ENCODE measurements around the gene LIMS3. TPM values are rescaled to one million over a fixed set of nuclear protein-coding genes. Genes with fewer than 3 reads are reported as not detected.
"Not testable (repeated sequence)": the region's sequence is repeated elsewhere in the genome, so short reads cannot be mapped to it uniquely, and the experiment has no call there.

Gene LIMS3
- total RNA-seq, 1 donor from 2014 or later: 1.1 TPM

DNA sequence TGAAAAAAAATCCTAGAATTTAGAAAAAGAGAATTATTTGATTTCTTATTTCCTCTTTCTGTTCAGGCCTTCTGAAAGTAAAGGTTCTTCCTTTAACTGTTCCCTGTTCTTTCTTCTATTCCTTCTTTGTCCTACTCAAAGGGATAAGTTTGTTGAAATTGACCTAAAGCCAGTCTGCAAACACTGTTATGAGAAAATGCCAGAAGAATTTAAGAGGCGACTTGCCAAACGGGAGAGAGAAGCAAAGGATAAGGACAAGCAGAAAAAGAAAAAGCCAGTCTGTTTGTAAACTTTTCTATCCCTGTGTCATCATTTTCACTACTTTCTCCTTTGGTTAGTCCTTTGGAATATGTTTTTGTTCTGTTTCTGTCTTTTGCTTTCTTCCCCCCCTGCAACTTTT lies 26.0 kb downstream of the LIMS3 start:
- DNase-seq (ENCODE audit: low spot score): not testable (repeated sequence)

DNA sequence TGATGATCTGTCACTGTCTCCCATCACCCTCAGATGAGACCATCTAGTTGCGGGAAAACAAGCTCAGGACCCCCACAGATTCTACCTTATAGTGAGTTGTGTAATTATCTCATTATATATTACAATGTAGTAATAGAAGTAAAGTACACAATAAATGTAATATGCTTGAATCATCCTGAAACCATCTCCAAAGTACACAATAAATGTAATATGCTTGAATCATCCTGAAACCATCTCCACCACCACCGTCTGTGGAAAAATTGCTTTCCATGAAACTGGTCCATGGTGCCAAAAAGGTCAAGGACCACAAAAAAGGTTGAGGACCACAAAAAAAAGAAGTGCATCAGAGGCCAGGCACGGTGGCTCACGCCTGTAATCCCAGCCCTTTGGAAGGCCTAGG lies 29.3 kb downstream of the LIMS3 start:
- not testable (repeated sequence) for DNase-seq (ENCODE audit: low spot score)

DNA sequence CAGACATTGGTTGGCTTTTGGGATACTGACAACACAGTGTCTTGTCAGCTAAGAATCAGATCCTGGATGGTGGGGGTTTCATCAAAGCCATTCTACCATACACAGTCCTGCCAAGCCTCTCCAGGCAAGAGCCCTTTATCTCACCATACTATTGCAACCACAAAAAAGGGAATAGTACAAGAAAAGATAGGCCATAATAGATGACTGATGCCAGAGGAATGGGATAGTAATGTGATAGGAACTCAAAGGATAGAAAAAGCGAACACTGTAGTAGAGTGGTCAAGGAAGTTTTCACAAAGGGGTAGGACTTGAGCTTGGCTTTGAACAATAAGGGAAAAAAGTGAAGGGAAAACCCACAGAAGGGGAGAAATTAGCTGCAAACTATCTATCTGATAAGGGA lies 30.7 kb downstream of the LIMS3 start:
- not testable (repeated sequence) for DNase-seq (ENCODE audit: low spot score)

DNA sequence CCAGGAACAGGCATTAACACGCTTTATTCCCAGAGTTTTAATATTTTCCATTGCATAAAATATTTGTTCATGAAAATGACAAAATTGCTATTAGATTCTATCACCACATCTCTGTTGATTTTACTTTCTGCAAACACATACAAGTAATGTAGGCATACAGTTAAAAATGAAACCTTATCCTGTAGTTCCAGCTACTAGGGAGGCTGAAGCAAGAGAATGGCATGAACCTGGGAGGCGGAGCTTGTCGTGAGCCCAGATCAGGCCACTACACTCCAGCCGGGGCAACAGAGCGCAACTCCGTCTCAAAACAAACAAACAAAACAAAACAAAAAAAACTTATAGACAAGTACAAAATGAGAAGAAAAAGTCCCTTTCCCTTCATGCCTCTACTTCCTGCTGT lies 38.0 kb downstream of the LIMS3 start:
- DNase-seq (ENCODE audit: low spot score): not testable (repeated sequence)

DNA sequence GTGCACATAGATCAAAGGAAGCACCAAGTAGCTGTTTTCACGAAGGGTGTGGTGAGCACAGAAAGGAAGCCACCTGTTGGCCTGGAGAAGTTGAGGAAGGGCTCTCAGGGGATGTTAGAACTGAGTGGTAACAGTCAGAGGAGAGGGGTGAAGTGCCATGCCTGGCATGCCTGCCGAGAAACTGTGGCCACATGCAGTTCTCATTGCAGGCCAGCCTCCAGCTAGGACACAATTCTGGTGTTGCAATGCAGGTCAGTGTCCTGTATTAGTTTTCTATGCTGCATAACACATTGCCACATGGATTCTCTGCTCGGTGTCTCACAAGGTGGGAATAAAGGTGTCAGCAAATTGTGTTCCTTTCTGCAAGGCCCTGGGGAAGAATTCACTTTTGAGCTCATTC lies 46.9 kb downstream of the LIMS3 start:
- DNase-seq (ENCODE audit: low spot score): not testable (repeated sequence)

DNA sequence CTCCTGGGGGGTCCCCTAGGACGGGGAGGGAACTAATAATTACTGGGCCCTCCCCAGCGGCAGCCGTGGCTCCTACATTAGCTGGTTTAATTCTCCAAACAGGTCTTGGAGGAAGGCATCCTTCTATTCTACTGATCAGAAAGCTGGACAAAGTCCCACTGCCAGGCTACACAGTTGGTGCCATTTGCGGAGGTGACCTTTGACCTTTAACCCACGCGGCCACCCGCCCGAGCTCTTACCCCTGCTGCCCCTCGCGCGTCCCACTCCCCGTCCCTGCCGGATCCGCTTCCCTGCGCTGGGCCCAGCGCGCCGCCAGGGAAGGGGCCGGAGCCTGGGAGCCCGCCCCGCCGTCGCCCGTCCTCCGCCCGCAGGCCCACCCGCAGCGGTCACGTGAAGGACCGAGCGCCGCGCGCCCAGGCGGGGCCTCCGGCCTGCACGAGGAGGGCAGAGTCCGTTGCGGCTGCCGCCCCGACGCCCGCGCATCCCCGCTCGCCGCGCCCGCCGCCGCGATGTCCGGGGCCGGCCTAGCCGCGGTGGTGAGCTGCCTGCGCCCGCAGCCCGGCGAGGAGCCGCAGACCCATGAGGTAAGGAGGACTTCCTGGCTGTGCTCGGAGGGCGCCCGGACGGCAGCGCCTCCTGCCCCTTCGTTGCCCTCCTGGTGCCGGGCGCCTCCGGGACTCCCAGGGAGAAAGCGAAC lies 48.9 kb downstream of the LIMS3 start:
- not testable (repeated sequence) for DNase-seq (ENCODE audit: low spot score)

DNA sequence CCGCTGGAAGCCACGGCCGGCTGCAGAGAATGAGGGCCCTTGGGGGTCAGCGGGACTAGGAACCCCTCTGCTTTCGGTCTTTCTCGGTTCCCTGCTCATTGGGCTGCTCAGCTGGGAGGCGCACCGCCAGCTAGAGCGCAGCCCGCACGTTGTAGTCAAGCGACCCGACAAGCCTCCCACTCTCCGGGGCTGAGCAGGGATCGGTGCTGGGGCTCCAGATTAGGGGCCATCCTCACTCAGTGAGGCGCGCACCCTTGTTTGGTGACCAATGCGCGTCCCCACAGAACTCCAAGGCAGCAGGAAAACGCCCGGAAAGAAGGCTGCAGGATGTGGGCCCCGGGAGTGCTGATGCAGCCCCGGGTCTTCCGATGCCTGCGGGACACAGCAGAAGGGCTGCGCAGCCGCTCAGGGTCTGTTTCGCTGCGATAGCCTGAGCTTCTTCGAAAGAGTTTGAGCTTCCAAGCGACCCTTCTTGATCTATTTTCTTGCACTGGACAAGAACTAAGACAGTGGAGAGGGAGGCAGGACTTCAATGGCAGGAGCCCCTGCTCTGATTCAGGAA lies 49.6 kb downstream of the LIMS3 start:
- not testable (repeated sequence) for DNase-seq (ENCODE audit: low spot score)

DNA sequence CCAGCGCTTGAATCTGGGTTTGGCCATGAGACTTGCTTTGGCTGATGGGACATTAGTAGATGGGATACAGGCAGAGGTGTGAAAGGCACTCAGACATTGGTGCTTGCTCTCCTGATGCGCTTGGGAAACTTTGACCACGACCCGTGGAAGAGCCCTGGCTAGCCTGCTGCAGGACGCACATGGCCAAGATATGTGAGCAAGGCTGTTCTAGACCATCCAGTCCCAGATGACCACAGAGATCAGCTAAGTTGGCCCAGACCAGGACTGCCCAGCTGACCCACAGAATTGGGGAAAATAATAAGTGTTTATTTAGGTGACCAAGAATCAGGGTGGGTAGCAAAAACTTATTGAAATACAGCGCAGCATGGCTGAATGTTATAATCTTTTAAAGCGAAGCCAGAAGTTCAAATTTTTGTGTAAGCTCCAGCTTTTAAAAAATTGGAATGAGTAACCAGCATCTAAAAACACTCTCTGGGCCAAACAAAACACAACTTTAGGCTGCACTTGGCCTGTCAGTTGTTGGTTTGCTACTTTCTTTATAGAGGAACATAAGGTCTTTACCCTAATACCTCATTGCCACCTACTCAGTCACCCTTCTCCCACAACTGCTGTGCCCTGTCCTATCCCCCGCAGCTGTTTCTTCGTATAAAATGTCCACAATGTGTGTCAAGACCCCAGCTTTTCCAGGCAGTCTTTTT lies 51.8 kb downstream of the LIMS3 start:
- DNase-seq (ENCODE audit: low spot score): not testable (repeated sequence)

DNA sequence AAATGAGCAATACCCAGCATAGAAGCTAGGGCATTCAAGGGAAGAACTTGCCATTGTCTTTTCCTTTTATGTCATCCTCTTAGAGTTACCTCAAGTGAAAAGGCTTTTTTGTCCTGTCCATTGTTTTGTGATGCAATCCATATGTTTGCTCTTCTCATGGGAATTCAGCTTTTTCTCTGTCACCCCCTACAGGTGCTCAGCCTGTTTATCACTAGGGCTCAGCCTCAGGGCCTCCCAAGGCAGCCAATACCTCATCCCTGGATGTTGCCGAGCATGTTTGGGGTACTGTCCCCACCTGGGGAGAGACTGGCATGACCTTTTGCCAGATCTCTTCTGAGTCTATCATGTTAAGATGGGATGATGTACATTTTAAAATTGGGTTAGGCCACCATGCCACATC lies 65.5 kb downstream of the LIMS3 start:
- DNase-seq (ENCODE audit: low spot score): not testable (repeated sequence)

DNA sequence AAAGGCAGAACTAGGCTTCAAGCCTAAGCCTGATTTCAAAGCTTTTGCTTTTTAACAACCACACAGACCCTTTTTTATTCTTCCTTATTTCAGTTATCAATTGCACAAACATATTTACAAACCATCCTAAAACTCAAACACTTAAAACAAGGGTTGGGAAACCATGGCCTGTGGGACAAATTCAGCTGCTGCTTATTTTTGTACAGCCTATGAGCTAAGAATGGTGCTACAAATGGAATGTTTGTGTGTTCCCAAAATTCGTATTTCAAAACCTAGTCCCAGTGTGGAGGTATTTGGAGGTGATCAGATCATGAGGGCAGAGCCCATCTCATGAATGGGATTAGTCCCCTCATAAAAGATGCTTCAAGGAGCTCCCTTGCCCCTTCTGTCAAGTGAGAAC lies 67.0 kb downstream of the LIMS3 start:
- DNase-seq (ENCODE audit: low spot score): not testable (repeated sequence)

DNA sequence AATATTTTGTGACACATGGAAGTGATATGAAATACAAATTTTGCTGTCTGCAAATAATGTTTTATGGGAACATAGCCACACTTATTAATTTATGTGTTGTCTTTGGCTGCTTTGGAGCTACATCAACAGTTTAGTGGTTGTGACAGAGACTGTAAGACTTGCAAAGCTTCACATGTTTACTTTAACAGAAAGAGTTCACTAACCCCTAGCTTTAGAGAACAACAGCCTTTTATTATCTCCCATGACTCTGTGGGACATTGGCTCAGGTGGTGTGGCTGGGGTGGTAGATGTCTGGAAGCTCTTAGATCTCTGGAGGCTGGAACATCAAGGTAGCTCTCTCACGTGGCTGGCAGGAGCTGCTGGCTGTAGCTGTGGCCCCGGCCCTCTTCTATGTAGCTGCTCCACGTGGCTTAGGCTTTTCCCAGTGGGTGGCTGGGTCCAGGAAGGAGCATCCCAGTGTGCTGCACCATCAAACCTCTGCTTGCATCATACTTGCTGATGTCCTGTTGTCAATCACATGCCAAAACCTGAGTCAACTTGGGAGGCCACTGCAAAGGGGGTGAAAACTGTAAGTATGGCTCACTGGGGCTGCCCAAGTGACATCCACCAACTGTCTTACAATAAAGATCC lies 67.7 kb downstream of the LIMS3 start:
- not testable (repeated sequence) for DNase-seq (ENCODE audit: low spot score)

DNA sequence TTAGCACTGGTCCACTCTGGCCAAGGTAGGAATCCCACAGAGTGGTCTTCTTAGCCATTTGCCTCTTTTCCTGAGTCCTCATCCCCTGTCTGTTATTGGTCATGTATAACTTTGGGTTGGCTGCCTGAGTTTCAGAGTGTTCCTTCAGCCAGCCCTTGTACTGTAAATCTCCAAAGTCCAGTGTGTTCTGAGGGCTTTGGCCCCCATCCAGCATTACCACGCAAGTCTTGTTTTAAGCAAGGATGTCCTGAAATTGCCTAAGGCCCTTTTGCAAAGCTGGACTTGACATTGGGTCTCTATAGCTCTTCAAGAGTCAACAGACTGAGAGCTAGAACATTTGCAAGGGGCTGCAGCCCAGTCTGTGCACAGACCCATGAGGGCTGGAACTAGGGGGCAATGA lies 68.4 kb downstream of the LIMS3 start:
- DNase-seq (ENCODE audit: low spot score): not testable (repeated sequence)

DNA sequence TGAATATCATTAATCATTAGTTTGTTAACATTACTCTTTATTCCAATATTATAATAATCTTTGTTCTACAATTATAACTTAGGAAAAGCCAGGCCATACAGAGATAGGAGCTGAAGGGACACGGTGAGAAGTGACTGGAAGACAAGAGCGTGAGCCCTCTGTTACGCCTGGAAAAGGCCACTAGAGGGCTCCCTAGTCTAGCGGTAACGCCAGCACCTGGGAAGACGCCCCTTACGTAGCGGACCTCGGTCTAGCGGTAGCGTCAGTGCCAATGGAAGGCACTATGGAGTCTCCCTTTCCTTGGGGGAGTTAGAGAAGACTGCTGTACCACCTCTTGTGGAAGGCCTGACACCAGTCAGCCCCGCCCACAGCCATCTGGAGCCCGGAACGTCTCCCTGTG lies 71.4 kb downstream of the LIMS3 start:
- DNase-seq (ENCODE audit: low spot score): not testable (repeated sequence)

DNA sequence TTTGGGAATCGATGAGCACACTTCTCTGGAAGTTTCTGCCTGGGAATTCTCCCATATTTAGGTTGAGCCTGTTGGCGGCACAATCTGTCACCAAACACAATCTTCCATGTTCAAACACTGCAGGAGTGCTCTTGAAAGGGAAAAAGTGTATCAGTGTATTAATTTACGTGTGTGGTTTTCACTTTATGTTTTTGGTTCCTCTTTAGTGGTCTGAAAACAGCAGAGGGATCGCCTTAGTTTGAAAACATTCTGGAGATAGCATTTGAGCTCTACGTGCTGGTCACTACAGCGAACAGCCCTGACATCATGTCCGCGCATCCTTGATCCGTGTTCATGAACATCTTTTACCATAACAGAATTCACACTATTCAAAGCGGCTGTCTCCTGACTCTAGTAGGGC lies 73.2 kb downstream of the LIMS3 start:
- not testable (repeated sequence) for DNase-seq (ENCODE audit: low spot score)

Other genes starting within 250 kb of the LIMS3 start
- 68.3 TPM for gene RGPD5, start 104.4 kb upstream of the LIMS3 start, total RNA-seq
- 31.6 TPM for gene MALL, start 217.1 kb downstream of the LIMS3 start, total RNA-seq